Natural killer cell (primary cell): ENCODE data around the gene APH1B. TPM values are rescaled to one million over a fixed set of nuclear protein-coding genes. Genes with fewer than 3 reads are reported as not detected.

Experiments used
- ATAC-seq, 3 donors: fragments of 150-1000 bp in 2 of 3; fragments of 200-7000 bp in 1 of 3; cut with Tn5 transposase; 1 replicate in 1 of 3; 2 replicates in 2 of 3; pipeline ENCODE4 v1.10.0; 2021; ENCODE audit warnings: mild to moderate bottlenecking in 2 of 3, moderate library complexity in 2 of 3
- DNase-seq, 2 donors: peaks; one replicate each; pipeline versions ENCODE4 v3.0.0 to v3.0.0-alpha.2; 2013 to 2021; ENCODE audit warnings: mixed read lengths in 1 of 2
- H3K27ac ChIP-seq: one replicate; pipeline ENCODE4 v1.5.1; 2013; ENCODE audit warnings: mild to moderate bottlenecking, low read length
- H3K27me3 ChIP-seq: one replicate; pipeline ENCODE4 v1.6.1; 2013; ENCODE audit warnings: low read length; ENCODE audit not compliant: control insufficient read depth, insufficient read depth
- H3K36me3 ChIP-seq: one replicate; pipeline ENCODE4 v1.6.1; 2013; ENCODE audit warnings: low read length; ENCODE audit not compliant: control insufficient read depth, insufficient read depth
- H3K4me1 ChIP-seq: one replicate; pipeline ENCODE4 v1.6.1; 2013; ENCODE audit warnings: low read length; ENCODE audit not compliant: control insufficient read depth, insufficient read depth
- H3K4me3 ChIP-seq: one replicate; pipeline ENCODE4 v1.5.1; 2013; ENCODE audit warnings: low read length
- H3K9me3 ChIP-seq: one replicate; pipeline ENCODE4 v1.6.1; 2013; ENCODE audit warnings: low read length; ENCODE audit not compliant: control insufficient read depth, insufficient read depth
- H3K27ac Mint-ChIP-seq, 2 donors: one replicate each; pipeline ENCODE4 v1.8.0; 2022; ENCODE audit warnings: mild to moderate bottlenecking in 2 of 2, mixed read lengths in 2 of 2, moderate library complexity in 1 of 2
- H3K27me3 Mint-ChIP-seq, 2 donors: one replicate each; pipeline ENCODE4 v1.8.0; 2022; ENCODE audit warnings: low read depth in 2 of 2, mixed read lengths in 2 of 2
- H3K36me3 Mint-ChIP-seq: one replicate; pipeline ENCODE4 v1.8.0; 2022; ENCODE audit warnings: mixed read lengths
- H3K4me1 Mint-ChIP-seq, 2 donors: one replicate each; pipeline ENCODE4 v1.8.0; 2022; ENCODE audit warnings: mixed read lengths in 2 of 2
- H3K4me3 Mint-ChIP-seq: one replicate; pipeline ENCODE4 v1.8.0; 2022; ENCODE audit warnings: mild to moderate bottlenecking, moderate library complexity, mixed read lengths
- H3K9me3 Mint-ChIP-seq, 2 donors: one replicate each; pipeline ENCODE4 v1.8.0; 2022; ENCODE audit warnings: mixed read lengths in 2 of 2
- WGBS: methylation state at CpG from one replicate; pipeline ENCODE4 v1.1.7; 2013; ENCODE audit warnings: missing lambda C conversion rate; ENCODE audit not compliant: insufficient coverage; 5-methylcytosine and 5-hydroxymethylcytosine counted together
- intact Hi-C: fragments of 100-400 bp; cut with micrococcal nuclease; formaldehyde crosslinking; loops from one replicate; pipeline ENCODE4 v1.14.2; 2022
- total RNA-seq, 4 donors: library from RNA; stranded (reverse); fragments of 120-200 nt in 1 of 4; gene quantifications; one replicate each; pipeline versions ENCODE4 v1.2.3 to v1.2.4, GENCODE V29; 2013 to 2022
- TF ChIP-seq, protein P1 (sequence below): fragments of 200-600 bp; IDR thresholded peaks from one replicate; pipeline ENCODE4 v1.8.0; 2022; ENCODE audit warnings: antibody characterized with exemption

APH1B gene
- total RNA-seq, 3 donors from 2014 or later (not counting 1 experiment from before 2014, with no cell fraction given) = 8.6 to 12.4 (median 9.9) TPM

DNA sequence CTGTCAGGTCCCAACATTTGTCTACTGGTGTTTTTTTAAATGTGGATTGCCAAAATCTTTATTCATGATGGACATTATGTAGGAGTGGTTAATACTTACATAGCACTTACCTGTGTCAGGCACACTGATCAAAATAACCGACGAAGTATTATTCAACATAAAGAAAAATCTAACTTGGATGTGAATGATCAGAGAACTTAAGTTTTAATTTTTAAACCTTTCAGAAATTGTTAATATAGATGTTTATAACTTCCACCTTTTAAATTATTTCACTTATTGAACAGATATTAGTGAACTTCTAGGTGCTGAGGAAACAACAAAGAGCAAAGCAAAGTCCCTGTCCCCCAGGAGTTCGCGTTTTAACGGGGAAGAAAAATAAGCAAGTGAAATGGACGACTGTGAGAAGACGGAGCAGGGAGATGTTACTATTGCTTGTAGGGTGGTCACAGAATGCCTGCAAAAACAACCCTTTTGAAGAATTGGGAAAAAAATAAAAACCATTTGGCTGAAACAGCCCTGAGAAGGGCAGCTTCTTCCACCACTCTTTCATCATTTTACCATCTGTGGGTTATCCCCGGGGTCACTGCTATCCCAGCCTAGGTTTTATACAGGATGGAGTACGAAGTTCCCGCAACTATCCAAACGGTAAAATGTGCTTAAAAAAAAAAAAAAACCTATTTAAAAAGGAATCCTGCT is 915 bp upstream of the APH1B start:
- no peak for DNase-seq
- TF ChIP-seq, protein P1, sequence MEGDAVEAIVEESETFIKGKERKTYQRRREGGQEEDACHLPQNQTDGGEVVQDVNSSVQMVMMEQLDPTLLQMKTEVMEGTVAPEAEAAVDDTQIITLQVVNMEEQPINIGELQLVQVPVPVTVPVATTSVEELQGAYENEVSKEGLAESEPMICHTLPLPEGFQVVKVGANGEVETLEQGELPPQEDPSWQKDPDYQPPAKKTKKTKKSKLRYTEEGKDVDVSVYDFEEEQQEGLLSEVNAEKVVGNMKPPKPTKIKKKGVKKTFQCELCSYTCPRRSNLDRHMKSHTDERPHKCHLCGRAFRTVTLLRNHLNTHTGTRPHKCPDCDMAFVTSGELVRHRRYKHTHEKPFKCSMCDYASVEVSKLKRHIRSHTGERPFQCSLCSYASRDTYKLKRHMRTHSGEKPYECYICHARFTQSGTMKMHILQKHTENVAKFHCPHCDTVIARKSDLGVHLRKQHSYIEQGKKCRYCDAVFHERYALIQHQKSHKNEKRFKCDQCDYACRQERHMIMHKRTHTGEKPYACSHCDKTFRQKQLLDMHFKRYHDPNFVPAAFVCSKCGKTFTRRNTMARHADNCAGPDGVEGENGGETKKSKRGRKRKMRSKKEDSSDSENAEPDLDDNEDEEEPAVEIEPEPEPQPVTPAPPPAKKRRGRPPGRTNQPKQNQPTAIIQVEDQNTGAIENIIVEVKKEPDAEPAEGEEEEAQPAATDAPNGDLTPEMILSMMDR = no peak

DNA sequence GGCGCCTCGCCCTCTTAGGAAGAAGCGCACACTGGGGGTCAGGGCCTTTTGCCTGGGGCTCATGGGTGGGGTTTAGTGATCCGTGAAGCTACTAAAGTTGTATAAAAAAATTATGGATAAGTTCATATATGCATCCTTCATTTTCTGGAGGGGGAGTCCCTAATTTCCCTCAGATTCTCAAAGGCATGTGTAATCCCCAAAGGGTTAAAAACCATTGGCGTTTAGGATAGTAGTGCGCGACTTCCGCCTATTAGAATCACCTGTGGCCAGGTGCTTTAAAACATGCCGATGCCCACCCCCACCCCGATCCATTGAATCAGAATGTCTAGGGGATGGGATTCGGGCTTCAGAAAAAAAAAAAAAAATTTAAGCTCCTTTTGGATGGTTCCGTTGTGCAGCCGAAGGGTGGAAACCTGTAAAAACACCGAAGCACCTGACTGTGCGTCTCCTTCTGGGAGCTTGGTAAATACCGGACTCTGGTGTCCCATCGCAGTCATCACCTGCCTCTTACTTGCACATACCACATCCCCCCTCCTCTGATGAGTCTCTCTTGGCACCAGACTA is 570 bp downstream of the APH1B start:
- ATAC-seq (no peak), DNase-seq (peak in 1 of 2 donors; percentile 35)
- Mint-ChIP-seq H3K4me3 (peak overlapping the region; percentile 88), H3K4me1 (peaks cover 25 to 43% of the 10 kb centered on the region in 2 donors), H3K27ac (peak overlapping the region; percentile 41 to 79), H3K9me3 (no peaks in the 10 kb centered on the region), H3K27me3 (no peaks in the 10 kb centered on the region), H3K36me3 (no peaks in the 10 kb centered on the region)
- H3K9me3 ChIP-seq = no peaks in the 10 kb centered on the region
- TF ChIP-seq, protein P1 = no peak
- peak overlapping the region; percentile 96 for H3K4me3 ChIP-seq
- intact Hi-C loops = no loop called here
- H3K27ac ChIP-seq = peak overlapping the region; percentile 66
- H3K36me3 ChIP-seq = no peaks in the 10 kb centered on the region
- 15% methylated on average over 17 of the region's 17 CpGs for WGBS
- H3K27me3 ChIP-seq = no peaks in the 10 kb centered on the region
- H3K4me1 ChIP-seq = peaks cover 24% of the 10 kb centered on the region

More for the DNA sequence above, 915 bp upstream of the APH1B start:
- peak overlapping the region; percentile 74 for H3K27ac ChIP-seq
- peak overlapping the region; percentile 96 for H3K4me3 ChIP-seq
- no peak for ATAC-seq
- no peaks in the 10 kb centered on the region for H3K36me3 ChIP-seq
- peaks cover 24% of the 10 kb centered on the region for H3K4me1 ChIP-seq
- peak overlapping the region; percentile 82 for H3K27ac Mint-ChIP-seq
- no peaks in the 10 kb centered on the region for H3K27me3 Mint-ChIP-seq
- no peaks in the 10 kb centered on the region for H3K9me3 Mint-ChIP-seq
- H3K9me3 ChIP-seq = no peaks in the 10 kb centered on the region
- H3K27me3 ChIP-seq = no peaks in the 10 kb centered on the region
- H3K4me1 Mint-ChIP-seq = peaks cover 25 to 43% of the 10 kb centered on the region in 2 donors
- peak overlapping the region; percentile 82 for H3K4me3 Mint-ChIP-seq
- WGBS = 31% methylated on average over 9 of the region's 11 CpGs
- H3K36me3 Mint-ChIP-seq = no peaks in the 10 kb centered on the region
- intact Hi-C loops = no loop called here

DNA sequence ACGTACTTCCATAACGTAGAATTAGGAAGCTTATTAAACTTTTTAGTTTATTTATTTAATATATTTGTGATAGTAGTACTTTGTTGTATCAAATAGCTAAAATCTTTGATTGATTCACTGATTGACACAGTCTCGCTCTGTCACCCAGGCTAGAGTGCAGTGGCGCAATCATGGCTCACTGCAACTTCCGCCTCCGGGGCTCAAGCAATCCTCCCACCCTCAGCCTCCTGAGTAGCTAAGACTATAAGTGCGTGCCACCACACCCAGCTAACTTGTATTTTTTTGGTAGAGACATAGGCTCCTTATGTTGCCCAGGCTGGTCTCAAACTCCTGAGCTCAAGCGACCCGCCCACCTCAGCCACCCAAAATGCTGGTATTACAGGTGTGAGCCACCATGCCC is 5.7 kb downstream of the APH1B start:
- Histone ChIP-seq H3K9me3 (no peaks in the 10 kb centered on the region), H3K36me3 (peaks cover 2% of the 10 kb centered on the region), H3K27ac (no peak overlapping the region), H3K4me1 (peaks cover 6% of the 10 kb centered on the region), H3K4me3 (no peak overlapping the region), H3K27me3 (no peaks in the 10 kb centered on the region)
- TF ChIP-seq, protein P1 = no peak
- no peaks in the 10 kb centered on the region for H3K36me3 Mint-ChIP-seq
- intact Hi-C loops = loop anchor here (10.0 kb wide), 1 partner anchor 238 kb away; the partner anchor contains the start of gene TPM1
- no peaks in the 10 kb centered on the region for H3K9me3 Mint-ChIP-seq
- 90% methylated on average over 7 of the region's 9 CpGs for WGBS
- peaks cover 8 to 16% of the 10 kb centered on the region in 2 donors for H3K4me1 Mint-ChIP-seq
- ATAC-seq (no peak), DNase-seq (no peak)
- no peak overlapping the region for H3K27ac Mint-ChIP-seq
- no peak overlapping the region for H3K4me3 Mint-ChIP-seq
- H3K27me3 Mint-ChIP-seq = no peaks in the 10 kb centered on the region
